Naive thymus-derived CD4-positive, alpha-beta T cell (primary cell): ENCODE data around the gene ACRV1. TPM values are rescaled to one million over a fixed set of nuclear protein-coding genes. Genes with fewer than 3 reads are reported as not detected.

Source experiments
- ATAC-seq: fragments of 150-1000 bp; cut with Tn5 transposase; 2 replicates; pipeline ENCODE4 v1.10.0; 2021; ENCODE audit warnings: mild to moderate bottlenecking, moderate library complexity
- CTCF ChIA-PET: fragments of 350-600 bp; sonication (Branson Sonifier 250); formaldehyde crosslinking; loops from one replicate; lab custom pipeline; 2021; ENCODE audit warnings: antibody characterized with exemption; lab: Charles Lee
- POLR2A ChIA-PET: fragments of 350-600 bp; sonication (Branson Sonifier 250); formaldehyde crosslinking; loops from one replicate; lab custom pipeline; 2021; ENCODE audit warnings: antibody characterized with exemption, inconsistent platforms; lab: Charles Lee
- DNase-seq, 9 donors: peaks; one replicate each; pipeline versions ENCODE4 v3.0.0 to v3.0.0-alpha.2; 2020 to 2022; ENCODE audit warnings: mixed read lengths in 1 of 9
- H3K27ac ChIP-seq: one replicate; pipeline ENCODE4 v1.7.0; 2013; ENCODE audit warnings: mild to moderate bottlenecking, low read depth, low read length, moderate library complexity
- H3K27me3 ChIP-seq, 2 donors: one replicate each; pipeline ENCODE4 v1.7.0; 2013; ENCODE audit warnings: low read length in 2 of 2, mild to moderate bottlenecking in 2 of 2, moderate library complexity in 2 of 2; ENCODE audit not compliant: control insufficient read depth in 2 of 2, insufficient read depth in 2 of 2
- H3K36me3 ChIP-seq, 3 experiments: 1 replicate in 2 of 3; 2 replicates in 1 of 3; pipeline ENCODE4 v1.7.0; 2013; ENCODE audit warnings: low read length in 3 of 3, mild to moderate bottlenecking in 3 of 3, moderate library complexity in 1 of 3; ENCODE audit not compliant: insufficient read depth in 3 of 3, control insufficient read depth in 2 of 3
- H3K4me1 ChIP-seq, 2 donors: one replicate each; pipeline ENCODE4 v1.7.0; 2013; ENCODE audit warnings: low read length in 2 of 2, mild to moderate bottlenecking in 2 of 2, moderate library complexity in 1 of 2; ENCODE audit not compliant: control insufficient read depth in 2 of 2, insufficient read depth in 2 of 2
- H3K4me3 ChIP-seq: 2 replicates; pipeline ENCODE4 v1.7.0; 2013; ENCODE audit warnings: mild to moderate bottlenecking, low read length
- H3K9me3 ChIP-seq, 3 experiments: 1 replicate in 2 of 3; 2 replicates in 1 of 3; pipeline ENCODE4 v1.7.0; 2013; ENCODE audit warnings: low read length in 3 of 3; ENCODE audit not compliant: control insufficient read depth in 2 of 3
- H3K27ac Mint-ChIP-seq, 9 donors: one replicate each; pipeline ENCODE4 v1.8.0; 2020 to 2022; ENCODE audit warnings: mixed read lengths in 9 of 9, mild to moderate bottlenecking in 8 of 9, moderate library complexity in 5 of 9, inconsistent platforms in 2 of 9
- H3K27me3 Mint-ChIP-seq, 5 donors: one replicate each; pipeline ENCODE4 v1.8.0; 2021 to 2022; ENCODE audit warnings: mixed read lengths in 5 of 5, mild to moderate bottlenecking in 1 of 5
- H3K36me3 Mint-ChIP-seq, 5 donors: one replicate each; pipeline ENCODE4 v1.8.0; 2020 to 2022; ENCODE audit warnings: mixed read lengths in 5 of 5, mild to moderate bottlenecking in 3 of 5, inconsistent platforms in 1 of 5
- H3K4me1 Mint-ChIP-seq, 7 donors: one replicate each; pipeline ENCODE4 v1.8.0; 2020 to 2022; ENCODE audit warnings: mixed read lengths in 7 of 7, mild to moderate bottlenecking in 3 of 7, inconsistent platforms in 1 of 7
- H3K4me3 Mint-ChIP-seq, 10 donors: one replicate each; pipeline ENCODE4 v1.8.0; 2020 to 2022; ENCODE audit warnings: mild to moderate bottlenecking in 10 of 10, mixed read lengths in 10 of 10, moderate library complexity in 6 of 10, inconsistent platforms in 2 of 10
- H3K9me3 Mint-ChIP-seq, 11 donors: one replicate each; pipeline ENCODE4 v1.8.0; 2020 to 2022; ENCODE audit warnings: mixed read lengths in 11 of 11, mild to moderate bottlenecking in 4 of 11, inconsistent platforms in 1 of 11, moderate library complexity in 1 of 11
- intact Hi-C, 2 donors: fragments of 100-400 bp; cut with micrococcal nuclease; formaldehyde crosslinking; loops; one replicate each; pipeline ENCODE4 v1.15.1; 2023
- polyA plus RNA-seq, 2 donors: library from polyadenylated mRNA; unstranded; fragments of 300-500 nt; fragmentation: Illumina TruSeq; gene quantifications; one replicate each; pipeline ENCODE4 v1.2.3, GENCODE V29; 2021
- total RNA-seq, 6 experiments: library from RNA in 5 of 6; stranded (reverse) in 5 of 6; gene quantifications; 1 replicate in 5 of 6; 2 replicates in 1 of 6; pipeline ENCODE4 v1.2.3 and lab custom pipeline; 2021 to 2026

The ACRV1 gene
- total and polyA plus RNA-seq, 7 experiments from 2014 or later = not detected

DNA sequence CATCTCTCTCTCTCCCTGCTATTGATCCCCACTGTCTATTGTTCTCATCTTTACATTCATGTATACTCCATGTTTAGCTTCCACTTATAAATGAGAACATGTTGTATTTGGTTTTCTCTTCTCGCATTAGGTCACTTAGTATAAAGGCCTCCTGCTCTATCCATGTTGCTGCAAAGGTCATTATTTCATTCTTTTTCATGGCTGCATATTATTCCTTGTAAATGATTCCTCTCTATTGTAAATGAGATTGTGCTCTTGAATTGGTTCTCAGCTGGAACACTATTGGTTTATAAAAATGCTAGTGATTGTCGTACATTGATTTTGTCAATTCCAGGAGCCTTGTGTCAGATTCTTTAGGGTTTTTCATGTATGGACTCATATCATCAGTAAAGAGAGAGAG, 13.5 kb downstream of the ACRV1 start:
- no peaks in the 10 kb centered on the region for H3K27me3 Mint-ChIP-seq
- Histone ChIP-seq H3K36me3 (no peaks in the 10 kb centered on the region), H3K4me3 (no peak overlapping the region), H3K27ac (no peak overlapping the region), H3K9me3 (no peaks in the 10 kb centered on the region), H3K27me3 (no peaks in the 10 kb centered on the region), H3K4me1 (no peaks in the 10 kb centered on the region)
- ChIA-PET POLR2A (no interaction called here), CTCF (no interaction called here)
- H3K36me3 Mint-ChIP-seq = peaks cover 9 to 44% (median 12%) of the 10 kb centered on the region in 5 donors
- no peak overlapping the region for H3K4me3 Mint-ChIP-seq
- no peak overlapping the region for H3K27ac Mint-ChIP-seq
- peaks cover 0 to 23% (median 0%) of the 10 kb centered on the region in 7 donors for H3K4me1 Mint-ChIP-seq
- peaks cover 0 to 19% (median 10%) of the 10 kb centered on the region in 11 donors for H3K9me3 Mint-ChIP-seq
- intact Hi-C loops = no loop called here
- DNase-seq (no peak), ATAC-seq (no peak)

DNA sequence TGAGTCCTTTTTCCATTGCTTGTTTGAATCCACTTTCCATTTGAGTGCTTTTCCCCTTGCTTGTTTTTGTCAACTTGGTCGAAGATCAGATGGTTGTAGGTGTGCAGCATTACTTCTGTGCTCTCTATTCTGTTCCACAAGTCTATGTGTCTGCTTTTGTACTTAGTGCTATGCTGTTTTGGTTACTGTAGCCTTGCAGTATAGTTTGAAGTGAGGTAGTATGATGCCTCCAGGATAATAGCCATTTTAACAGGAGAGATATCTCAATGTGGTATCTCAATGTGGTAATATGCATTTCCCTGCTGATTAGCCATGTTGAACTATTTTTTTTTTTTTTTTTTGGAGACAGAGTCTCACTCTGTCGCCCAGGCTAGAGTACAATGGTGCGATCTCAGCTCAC, 16.7 kb downstream of the ACRV1 start:
- Histone ChIP-seq H3K36me3 (no peaks in the 10 kb centered on the region), H3K9me3 (no peaks in the 10 kb centered on the region), H3K27ac (no peak overlapping the region), H3K4me3 (no peak overlapping the region), H3K27me3 (no peaks in the 10 kb centered on the region), H3K4me1 (no peaks in the 10 kb centered on the region)
- DNase-seq (no peak), ATAC-seq (no peak)
- Mint-ChIP-seq H3K36me3 (peaks cover 9 to 47% (median 12%) of the 10 kb centered on the region in 5 donors), H3K27me3 (no peaks in the 10 kb centered on the region), H3K4me1 (peaks cover 0 to 18% (median 0%) of the 10 kb centered on the region in 7 donors), H3K4me3 (no peak overlapping the region), H3K27ac (peak overlapping the region in 1 of 9 donors; percentile 1), H3K9me3 (peaks cover 0 to 19% (median 10%) of the 10 kb centered on the region in 11 donors)
- POLR2A ChIA-PET = interaction anchor here (0.6 kb wide), 1 partner anchor 98 kb away, joined by 3 read pairs; no protein-coding TSS in a partner anchor
- CTCF ChIA-PET = no interaction called here
- intact Hi-C loops = no loop called here

DNA sequence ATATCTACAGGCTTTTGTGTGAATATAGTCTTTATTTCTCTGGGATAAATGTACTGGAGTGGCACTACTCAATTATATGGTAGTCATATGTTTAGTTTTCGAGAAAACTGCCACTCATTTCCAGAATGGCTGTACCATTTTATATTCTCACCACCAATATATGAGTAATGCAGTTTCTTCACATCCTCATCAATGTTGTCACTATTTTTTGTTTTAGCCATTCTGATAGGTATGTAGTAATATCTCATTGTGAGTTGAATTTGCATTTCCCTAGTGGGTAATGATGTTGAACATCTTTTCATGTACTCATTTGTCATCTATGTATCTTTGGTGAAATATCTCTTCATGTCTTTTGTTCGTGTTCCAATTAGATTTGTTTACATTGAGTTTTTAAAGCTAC, 18.0 kb downstream of the ACRV1 start:
- Histone ChIP-seq H3K4me1 (no peaks in the 10 kb centered on the region), H3K27ac (no peak overlapping the region), H3K4me3 (no peak overlapping the region), H3K9me3 (no peaks in the 10 kb centered on the region), H3K36me3 (no peaks in the 10 kb centered on the region), H3K27me3 (no peaks in the 10 kb centered on the region)
- POLR2A ChIA-PET = no interaction called here
- Mint-ChIP-seq H3K9me3 (peaks cover 0 to 19% (median 10%) of the 10 kb centered on the region in 11 donors), H3K36me3 (peaks cover 8 to 45% (median 10%) of the 10 kb centered on the region in 5 donors), H3K27ac (no peak overlapping the region), H3K4me3 (no peak overlapping the region), H3K27me3 (no peaks in the 10 kb centered on the region), H3K4me1 (peaks cover 0 to 20% (median 0%) of the 10 kb centered on the region in 7 donors)
- no peak for ATAC-seq
- intact Hi-C loops = no loop called here
- no peak for DNase-seq
- CTCF ChIA-PET = no interaction called here

DNA sequence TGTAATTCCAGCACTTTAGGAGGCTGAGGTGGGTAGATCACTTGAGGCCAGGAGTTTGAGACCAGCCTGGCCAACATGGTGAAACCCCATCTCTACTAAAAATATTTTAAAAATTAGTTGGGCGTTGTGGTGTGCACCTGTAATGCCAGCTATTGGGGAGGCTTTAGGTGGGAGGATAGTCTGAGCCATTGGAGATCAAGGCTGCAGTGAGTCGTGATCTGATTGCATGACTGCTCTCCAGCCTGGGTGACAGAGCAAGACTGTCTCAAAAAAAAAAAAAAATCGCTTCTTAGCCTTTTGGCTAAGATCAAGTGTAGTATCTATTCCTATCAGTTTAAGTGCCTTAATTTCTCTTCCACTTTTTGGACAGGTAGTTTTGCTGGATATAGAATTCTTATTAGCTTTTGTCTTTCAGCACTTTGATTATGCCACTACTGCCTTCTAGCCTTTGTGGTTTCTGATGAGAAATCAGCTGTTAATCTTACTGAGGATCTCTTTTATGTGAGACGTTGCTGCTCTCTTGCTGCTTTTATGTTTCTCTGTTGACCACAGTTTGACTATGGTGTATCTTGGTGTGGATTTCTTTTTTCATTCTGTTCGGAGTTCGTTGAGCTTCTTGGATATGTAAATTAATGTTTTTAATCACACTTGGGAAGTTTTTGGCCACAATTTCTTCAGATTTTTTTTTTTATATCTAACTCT, 31.0 kb downstream of the ACRV1 start:
- DNase-seq (peak in 2 of 9 donors; percentile 4 to 13), ATAC-seq (no peak)
- Mint-ChIP-seq H3K36me3 (peaks cover 0 to 24% (median 0%) of the 10 kb centered on the region in 5 donors), H3K4me3 (peak overlapping the region in 1 of 10 donors; percentile 55), H3K27me3 (no peaks in the 10 kb centered on the region), H3K27ac (peak overlapping the region in 1 of 9 donors; percentile 60), H3K4me1 (peaks cover 7 to 27% (median 8%) of the 10 kb centered on the region in 7 donors), H3K9me3 (no peaks in the 10 kb centered on the region)
- no peaks in the 10 kb centered on the region for H3K4me1 ChIP-seq
- H3K27me3 ChIP-seq = no peaks in the 10 kb centered on the region
- H3K4me3 ChIP-seq = no peak overlapping the region
- H3K27ac ChIP-seq = no peak overlapping the region
- no peaks in the 10 kb centered on the region for H3K9me3 ChIP-seq
- intact Hi-C loops = no loop called here
- no peaks in the 10 kb centered on the region for H3K36me3 ChIP-seq
- ChIA-PET POLR2A (no interaction called here), CTCF (interaction anchor here (0.7 kb wide), 1 partner anchor 514 kb away, joined by 3 read pairs; no protein-coding TSS in a partner anchor)

DNA sequence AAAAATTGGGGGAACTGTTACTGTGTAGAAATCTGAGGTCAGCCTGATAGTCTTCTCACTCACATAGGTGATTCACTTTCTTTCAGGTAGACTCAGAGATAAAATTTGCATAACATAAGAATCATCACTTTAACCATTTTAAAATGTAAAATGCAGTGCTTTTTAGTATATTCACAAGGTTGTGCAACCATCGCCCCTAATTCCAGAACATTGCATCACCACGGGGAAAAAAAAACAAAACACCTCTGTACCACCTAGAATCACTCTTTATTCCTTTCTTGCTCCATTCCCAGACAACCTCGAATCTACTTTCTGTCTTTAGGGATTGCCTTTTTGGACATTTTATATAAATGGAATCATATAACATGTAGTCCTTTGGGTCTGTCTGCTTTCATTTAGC, 34.8 kb downstream of the ACRV1 start:
- Histone ChIP-seq H3K36me3 (no peaks in the 10 kb centered on the region), H3K27ac (no peak overlapping the region), H3K4me3 (no peak overlapping the region), H3K4me1 (no peaks in the 10 kb centered on the region), H3K27me3 (no peaks in the 10 kb centered on the region), H3K9me3 (no peaks in the 10 kb centered on the region)
- H3K4me1 Mint-ChIP-seq = peaks cover 7 to 28% (median 8%) of the 10 kb centered on the region in 7 donors
- DNase-seq (no peak), ATAC-seq (no peak)
- CTCF ChIA-PET = no interaction called here
- peaks cover 0 to 29% (median 0%) of the 10 kb centered on the region in 5 donors for H3K36me3 Mint-ChIP-seq
- no peak overlapping the region for H3K27ac Mint-ChIP-seq
- POLR2A ChIA-PET = no interaction called here
- no peaks in the 10 kb centered on the region for H3K9me3 Mint-ChIP-seq
- H3K27me3 Mint-ChIP-seq = no peaks in the 10 kb centered on the region
- no peak overlapping the region for H3K4me3 Mint-ChIP-seq
- intact Hi-C loops = no loop called here

DNA sequence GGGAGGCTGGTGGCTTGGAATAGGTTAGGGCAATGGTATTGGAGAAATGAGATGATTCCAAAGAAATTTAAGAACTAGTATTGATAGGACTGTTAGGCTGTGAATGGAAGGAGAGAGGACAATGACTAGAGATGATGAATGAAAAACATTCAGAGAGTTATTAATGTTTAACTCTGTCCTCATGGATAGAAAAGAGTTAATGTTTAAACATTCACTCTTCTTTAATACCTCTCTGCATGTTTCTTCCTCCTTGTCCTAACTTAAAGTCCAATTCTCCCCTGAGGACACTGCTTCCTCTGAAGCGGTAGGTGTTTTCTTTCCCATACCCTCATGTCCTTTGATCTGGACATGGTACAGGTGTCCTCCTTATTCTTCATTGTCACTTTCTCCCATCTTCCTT, 42.3 kb downstream of the ACRV1 start:
- intact Hi-C loops = no loop called here
- POLR2A ChIA-PET = no interaction called here
- Mint-ChIP-seq H3K4me3 (no peak overlapping the region), H3K36me3 (peaks cover 0 to 25% (median 0%) of the 10 kb centered on the region in 5 donors), H3K9me3 (no peaks in the 10 kb centered on the region), H3K27me3 (no peaks in the 10 kb centered on the region), H3K27ac (peak overlapping the region in 1 of 9 donors; percentile 16), H3K4me1 (peaks cover 0 to 24% (median 0%) of the 10 kb centered on the region in 7 donors)
- DNase-seq (no peak), ATAC-seq (no peak)
- H3K27ac ChIP-seq = no peak overlapping the region
- no peaks in the 10 kb centered on the region for H3K27me3 ChIP-seq
- H3K4me3 ChIP-seq = no peak overlapping the region
- H3K4me1 ChIP-seq = no peaks in the 10 kb centered on the region
- CTCF ChIA-PET = no interaction called here
- H3K36me3 ChIP-seq = no peaks in the 10 kb centered on the region
- H3K9me3 ChIP-seq = no peaks in the 10 kb centered on the region

DNA sequence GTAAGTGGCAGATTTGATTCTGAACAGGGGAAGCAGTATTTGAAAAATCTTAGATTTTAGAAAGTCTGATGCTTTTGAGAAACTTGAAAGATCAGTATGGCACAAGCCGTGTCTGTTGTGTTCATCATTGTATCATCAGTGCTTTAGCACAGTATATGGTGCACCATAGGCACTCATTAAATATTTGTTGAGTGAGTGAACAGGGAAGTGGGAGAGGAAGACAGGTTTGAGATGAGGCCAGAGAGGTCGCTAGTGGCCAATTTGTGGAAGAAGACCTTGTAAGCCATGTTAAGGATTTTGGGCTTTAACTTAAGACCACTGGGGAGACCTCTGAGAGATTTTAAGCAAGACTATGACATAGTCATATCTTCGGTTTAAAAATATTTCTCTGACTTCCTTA, 42.8 kb downstream of the ACRV1 start:
- no peaks in the 10 kb centered on the region for H3K9me3 Mint-ChIP-seq
- DNase-seq (no peak), ATAC-seq (no peak)
- H3K36me3 ChIP-seq = no peaks in the 10 kb centered on the region
- H3K4me1 Mint-ChIP-seq = peaks cover 0 to 25% (median 0%) of the 10 kb centered on the region in 7 donors
- H3K4me3 ChIP-seq = no peak overlapping the region
- H3K27ac ChIP-seq = no peak overlapping the region
- H3K4me1 ChIP-seq = no peaks in the 10 kb centered on the region
- peak overlapping the region in 1 of 9 donors; percentile 16 for H3K27ac Mint-ChIP-seq
- intact Hi-C loops = no loop called here
- ChIA-PET CTCF (no interaction called here), POLR2A (no interaction called here)
- no peak overlapping the region for H3K4me3 Mint-ChIP-seq
- H3K27me3 ChIP-seq = no peaks in the 10 kb centered on the region
- peaks cover 0 to 25% (median 0%) of the 10 kb centered on the region in 5 donors for H3K36me3 Mint-ChIP-seq
- H3K9me3 ChIP-seq = no peaks in the 10 kb centered on the region
- H3K27me3 Mint-ChIP-seq = no peaks in the 10 kb centered on the region
